Immature natural killer cell (primary cell): ENCODE data around the gene ALK. TPM values are rescaled to one million over a fixed set of nuclear protein-coding genes. Genes with fewer than 3 reads are reported as not detected.

Experiments used
- DNase-seq, 3 donors: peaks; one replicate each; pipeline ENCODE4 v3.0.0; 2022; ENCODE audit warnings: mixed read lengths in 1 of 3
- H3K27ac Mint-ChIP-seq, 6 donors: one replicate each; pipeline ENCODE4 v1.8.0; 2020; ENCODE audit warnings: mixed read lengths in 6 of 6, mild to moderate bottlenecking in 5 of 6, inconsistent platforms in 4 of 6, moderate library complexity in 3 of 6
- H3K27me3 Mint-ChIP-seq, 3 donors: one replicate each; pipeline ENCODE4 v1.8.0; 2020 to 2021; ENCODE audit warnings: low read depth in 3 of 3, mild to moderate bottlenecking in 3 of 3, mixed read lengths in 3 of 3, moderate library complexity in 3 of 3, inconsistent platforms in 1 of 3
- H3K36me3 Mint-ChIP-seq, 3 donors: one replicate each; pipeline ENCODE4 v1.8.0; 2020; ENCODE audit warnings: mixed read lengths in 3 of 3, inconsistent platforms in 2 of 3, mild to moderate bottlenecking in 2 of 3
- H3K4me1 Mint-ChIP-seq, 2 donors: one replicate each; pipeline ENCODE4 v1.8.0; 2020; ENCODE audit warnings: inconsistent platforms in 2 of 2, mild to moderate bottlenecking in 2 of 2, mixed read lengths in 2 of 2, moderate library complexity in 1 of 2
- H3K4me3 Mint-ChIP-seq, 5 donors: one replicate each; pipeline ENCODE4 v1.8.0; 2020; ENCODE audit warnings: mild to moderate bottlenecking in 5 of 5, mixed read lengths in 5 of 5, inconsistent platforms in 3 of 5, moderate library complexity in 3 of 5
- H3K9me3 Mint-ChIP-seq, 6 donors: one replicate each; pipeline ENCODE4 v1.8.0; 2020; ENCODE audit warnings: mild to moderate bottlenecking in 6 of 6, mixed read lengths in 6 of 6, inconsistent platforms in 4 of 6, moderate library complexity in 3 of 6
- polyA plus RNA-seq, 3 donors: library from polyadenylated mRNA; unstranded; fragments of 300-500 nt; fragmentation: Illumina TruSeq; gene quantifications; one replicate each; pipeline ENCODE4 v1.2.3, GENCODE V29; 2021

Gene ALK
- polyA plus RNA-seq, 3 donors from 2014 or later: not detected

GRCh38 chr2:29420999-29421782, 500.2 kb downstream of the ALK start:
- Mint-ChIP-seq H3K27ac (no peak overlapping the region), H3K9me3 (no peaks in the 10 kb centered on the region), H3K36me3 (no peaks in the 10 kb centered on the region), H3K4me1 (no peaks in the 10 kb centered on the region), H3K27me3 (peaks cover 5 to 16% (median 6%) of the 10 kb centered on the region in 3 donors), H3K4me3 (no peak overlapping the region)
- DNase-seq: no peak

- H3K4me3 Mint-ChIP-seq: no peak overlapping the region
- no peaks in the 10 kb centered on the region for H3K36me3 Mint-ChIP-seq
- H3K27ac Mint-ChIP-seq: no peak overlapping the region
- H3K27me3 Mint-ChIP-seq: peaks cover 4 to 16% (median 5%) of the 10 kb centered on the region in 3 donors
- H3K4me1 Mint-ChIP-seq: no peaks in the 10 kb centered on the region
- no peak for DNase-seq
- H3K9me3 Mint-ChIP-seq: no peaks in the 10 kb centered on the region
Observed at GRCh38 chr2:29420464-29420863, 500.9 kb downstream of the ALK start.

- Mint-ChIP-seq H3K9me3 (no peaks in the 10 kb centered on the region), H3K27ac (no peak overlapping the region)
Observed at GRCh38 chr2:29417630-29418029, 503.8 kb downstream of the ALK start.

GRCh38 chr2:29412197-29412925, 509.0 kb downstream of the ALK start:
- H3K9me3 Mint-ChIP-seq: no peaks in the 10 kb centered on the region
- no peaks in the 10 kb centered on the region for H3K4me1 Mint-ChIP-seq
- H3K4me3 Mint-ChIP-seq: no peak overlapping the region
- H3K36me3 Mint-ChIP-seq: no peaks in the 10 kb centered on the region
- DNase-seq: no peak
- no peak overlapping the region for H3K27ac Mint-ChIP-seq
- H3K27me3 Mint-ChIP-seq: peaks cover 2 to 4% (median 2%) of the 10 kb centered on the region in 3 donors

More at GRCh38 chr2:29417630-29418029, 503.8 kb downstream of the ALK start:
- H3K27me3 Mint-ChIP-seq: peaks cover under 1 to 8% (median 3%) of the 10 kb centered on the region in 3 donors
- no peak overlapping the region for H3K4me3 Mint-ChIP-seq
- DNase-seq: no peak
- H3K36me3 Mint-ChIP-seq: no peaks in the 10 kb centered on the region
- H3K4me1 Mint-ChIP-seq: no peaks in the 10 kb centered on the region

- Mint-ChIP-seq H3K4me1 (no peaks in the 10 kb centered on the region), H3K9me3 (peaks cover 0 to 2% (median 0%) of the 10 kb centered on the region in 6 donors), H3K27ac (no peak overlapping the region), H3K4me3 (no peak overlapping the region), H3K27me3 (peaks cover 3 to 5% (median 3%) of the 10 kb centered on the region in 3 donors), H3K36me3 (no peaks in the 10 kb centered on the region)
- no peak for DNase-seq
Observed at GRCh38 chr2:29405707-29406106, 515.7 kb downstream of the ALK start.

- peaks cover 2 to 8% (median 3%) of the 10 kb centered on the region in 3 donors for H3K27me3 Mint-ChIP-seq
- peaks cover 0 to 2% (median 0%) of the 10 kb centered on the region in 6 donors for H3K9me3 Mint-ChIP-seq
- H3K4me3 Mint-ChIP-seq: no peak overlapping the region
- no peaks in the 10 kb centered on the region for H3K4me1 Mint-ChIP-seq
- H3K36me3 Mint-ChIP-seq: no peaks in the 10 kb centered on the region
- DNase-seq: no peak
- H3K27ac Mint-ChIP-seq: no peak overlapping the region
Observed at GRCh38 chr2:29405266-29405665, 516.1 kb downstream of the ALK start.

- Mint-ChIP-seq H3K4me3 (no peak overlapping the region), H3K27me3 (peaks cover 2 to 9% (median 2%) of the 10 kb centered on the region in 3 donors), H3K4me1 (no peaks in the 10 kb centered on the region), H3K27ac (no peak overlapping the region), H3K36me3 (no peaks in the 10 kb centered on the region), H3K9me3 (peaks cover 0 to 2% (median 0%) of the 10 kb centered on the region in 6 donors)
- no peak for DNase-seq
Observed at GRCh38 chr2:29401994-29402393, 519.4 kb downstream of the ALK start.

- no peak for DNase-seq
- Mint-ChIP-seq H3K27me3 (peaks cover 0 to 9% (median 2%) of the 10 kb centered on the region in 3 donors), H3K4me1 (no peaks in the 10 kb centered on the region), H3K9me3 (no peaks in the 10 kb centered on the region), H3K36me3 (no peaks in the 10 kb centered on the region), H3K4me3 (no peak overlapping the region), H3K27ac (no peak overlapping the region)
Observed at GRCh38 chr2:29400930-29401653, 520.3 kb downstream of the ALK start.

- no peaks in the 10 kb centered on the region for H3K9me3 Mint-ChIP-seq
- H3K4me3 Mint-ChIP-seq: no peak overlapping the region
- no peaks in the 10 kb centered on the region for H3K4me1 Mint-ChIP-seq
- DNase-seq: no peak
- H3K27me3 Mint-ChIP-seq: peaks cover 0 to 15% (median 3%) of the 10 kb centered on the region in 3 donors
- no peak overlapping the region for H3K27ac Mint-ChIP-seq
- no peaks in the 10 kb centered on the region for H3K36me3 Mint-ChIP-seq
Observed at GRCh38 chr2:29398384-29399237, 522.8 kb downstream of the ALK start.

GRCh38 chr2:29397713-29398112, 523.7 kb downstream of the ALK start:
- Mint-ChIP-seq H3K27me3 (peaks cover 0 to 17% (median 3%) of the 10 kb centered on the region in 3 donors), H3K9me3 (no peaks in the 10 kb centered on the region), H3K4me1 (no peaks in the 10 kb centered on the region), H3K27ac (no peak overlapping the region), H3K4me3 (no peak overlapping the region), H3K36me3 (no peaks in the 10 kb centered on the region)
- no peak for DNase-seq

- no peak overlapping the region for H3K27ac Mint-ChIP-seq
- H3K4me3 Mint-ChIP-seq: no peak overlapping the region
- no peaks in the 10 kb centered on the region for H3K36me3 Mint-ChIP-seq
- no peaks in the 10 kb centered on the region for H3K9me3 Mint-ChIP-seq
- H3K27me3 Mint-ChIP-seq: peaks cover 0 to 19% (median 2%) of the 10 kb centered on the region in 3 donors
- no peaks in the 10 kb centered on the region for H3K4me1 Mint-ChIP-seq
- DNase-seq: no peak
Observed at GRCh38 chr2:29397039-29397438, 524.3 kb downstream of the ALK start.

GRCh38 chr2:29394981-29395350, 526.4 kb downstream of the ALK start:
- Mint-ChIP-seq H3K9me3 (no peaks in the 10 kb centered on the region), H3K36me3 (no peaks in the 10 kb centered on the region)

GRCh38 chr2:29394311-29394980, 526.9 kb downstream of the ALK start:
- Mint-ChIP-seq H3K9me3 (no peaks in the 10 kb centered on the region), H3K27ac (no peak overlapping the region), H3K4me1 (no peaks in the 10 kb centered on the region), H3K4me3 (no peak overlapping the region), H3K27me3 (peaks cover 2 to 10% (median 3%) of the 10 kb centered on the region in 3 donors), H3K36me3 (no peaks in the 10 kb centered on the region)
- no peak for DNase-seq

More at GRCh38 chr2:29394981-29395350, 526.4 kb downstream of the ALK start:
- Mint-ChIP-seq H3K4me1 (no peaks in the 10 kb centered on the region), H3K27ac (no peak overlapping the region), H3K4me3 (no peak overlapping the region), H3K27me3 (peaks cover 2 to 13% (median 3%) of the 10 kb centered on the region in 3 donors)
- DNase-seq: no peak
